HG03135 (cell line): ENCODE data around the gene MORN1.
A peak's percentile ranks its signal among the peaks of the same experiment; 100 is the strongest.

Source experiments
- ATAC-seq: cut with Tn5 transposase; IDR thresholded peaks from one replicate; pipeline ENCODE4 v1.9.1; 2021; ENCODE audit warnings: mild to moderate bottlenecking, moderate library complexity; ENCODE audit not compliant: unreplicated experiment

The MORN1 gene

DNA sequence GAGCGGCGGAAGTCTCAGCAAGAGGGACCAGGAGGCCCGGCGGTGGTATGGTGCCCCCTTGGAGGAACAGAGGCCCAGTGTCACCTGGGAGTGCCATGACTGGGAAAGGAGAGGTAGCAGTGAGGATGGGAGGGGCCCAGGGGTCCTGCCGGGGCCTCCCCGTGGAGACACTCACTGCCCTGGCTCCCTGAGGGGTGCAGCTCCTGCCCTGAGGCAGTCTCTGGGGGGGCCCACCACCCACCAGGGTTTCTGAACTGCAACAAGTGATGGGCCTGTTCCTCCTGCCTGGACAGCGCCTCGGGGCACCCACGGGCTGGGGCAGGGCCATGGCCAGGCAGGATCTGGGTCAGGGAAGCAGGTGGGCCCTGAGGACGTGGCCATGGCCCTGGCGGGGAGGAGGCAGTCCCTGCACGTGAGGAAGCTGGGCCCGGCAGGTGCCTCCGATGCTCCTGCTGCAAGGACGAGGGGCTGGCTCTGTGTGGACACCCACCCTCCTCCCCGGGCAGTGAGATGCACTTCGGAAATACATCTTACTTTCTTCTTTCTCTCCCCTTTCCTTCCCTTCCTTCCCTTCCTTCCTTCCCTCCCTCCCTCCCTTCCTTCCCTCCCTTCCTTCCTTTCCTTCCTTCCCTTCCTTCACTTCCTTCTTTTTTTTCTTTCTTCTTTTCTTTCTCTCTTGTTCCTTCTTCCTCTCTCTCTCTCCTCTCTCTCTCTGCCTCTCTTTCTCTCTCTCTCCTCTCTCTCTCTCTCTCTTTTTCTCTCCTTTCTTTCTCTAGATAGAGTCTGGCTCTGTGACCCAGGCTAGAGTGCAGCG lies 66.6 kb downstream of the MORN1 start:
- no peak for ATAC-seq

DNA sequence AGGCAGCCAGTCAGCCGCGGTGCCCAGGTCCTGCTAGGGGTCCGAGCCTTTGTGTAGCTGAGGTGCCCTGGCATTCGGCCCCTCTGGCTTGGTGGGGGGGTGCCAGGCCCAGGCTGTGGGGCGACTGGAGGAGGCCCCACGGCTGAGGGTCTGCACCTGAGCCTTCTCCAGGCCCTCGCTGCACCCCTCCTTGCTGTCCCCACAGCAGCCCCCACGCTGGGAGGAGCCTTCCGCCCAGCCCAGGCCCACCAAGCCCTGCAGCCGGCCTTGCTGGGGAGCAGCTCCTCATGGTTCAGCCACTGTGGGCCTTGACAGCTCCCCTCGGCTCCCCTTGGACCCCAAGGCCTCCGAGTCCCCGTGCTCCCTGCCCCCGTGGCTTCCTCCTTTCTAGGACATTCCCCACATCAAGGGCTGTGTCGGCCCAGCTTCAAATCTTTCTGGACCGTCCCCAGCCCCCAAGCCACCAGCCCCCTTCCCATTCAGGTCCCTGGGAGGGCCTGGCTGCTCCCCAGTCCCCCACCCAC lies 67.8 kb downstream of the MORN1 start:
- ATAC-seq = no peak

- ATAC-seq = no peak
Measured at GRCh38 chr1:2322581-2323211, 68.7 kb downstream of the MORN1 start.

DNA sequence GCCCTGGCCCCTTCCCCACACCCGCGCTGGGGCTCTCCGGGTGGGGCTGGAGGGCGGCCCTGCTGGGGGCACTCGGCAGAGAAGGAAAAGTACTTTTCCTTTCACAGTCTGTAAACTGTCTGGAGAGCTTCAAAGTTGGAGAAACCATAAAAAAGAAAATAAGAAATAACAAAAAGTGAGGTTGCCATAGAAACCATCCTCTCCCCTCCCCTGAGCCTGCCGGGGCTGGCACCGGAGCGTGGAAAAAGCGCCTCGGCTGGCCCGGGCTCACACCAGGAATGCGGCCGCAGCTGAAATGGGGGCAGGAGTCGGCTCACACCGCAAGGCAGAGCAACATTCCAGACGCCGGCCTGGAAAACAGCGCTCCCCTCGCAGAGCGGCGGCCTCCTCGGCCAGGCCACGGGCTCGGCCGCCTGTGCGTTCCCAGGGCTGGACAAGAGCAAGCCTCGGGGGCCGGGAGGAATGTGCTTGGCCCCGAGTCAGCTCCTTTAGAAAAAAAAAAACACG lies 69.2 kb downstream of the MORN1 start:
- ATAC-seq = no peak

GRCh38 chr1:2320760-2321667 lies 70.3 kb downstream of the MORN1 start:
- no peak for ATAC-seq

DNA sequence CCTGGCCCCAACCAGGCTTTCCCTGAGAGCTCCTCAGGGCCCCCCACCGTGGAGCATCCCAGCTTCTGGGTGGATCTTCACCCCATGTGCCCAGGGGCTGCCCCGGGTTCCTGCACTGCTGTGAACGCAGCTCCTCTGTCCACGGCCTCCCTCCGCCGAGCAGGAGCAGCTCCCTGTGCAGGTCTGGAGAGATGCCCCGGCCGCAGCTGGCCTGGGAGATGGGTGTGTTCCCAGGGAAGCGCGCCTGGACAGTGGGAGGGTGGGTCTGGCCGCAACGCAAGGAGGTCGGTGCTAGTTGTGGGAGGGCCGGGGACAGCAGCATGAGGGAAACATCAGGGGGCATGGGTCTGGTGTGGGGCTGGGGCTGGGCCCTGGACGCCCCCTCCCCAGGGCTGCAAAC lies 71.3 kb downstream of the MORN1 start:
- ATAC-seq = no peak

- no peak for ATAC-seq
Measured at GRCh38 chr1:2319291-2319690, 72.1 kb downstream of the MORN1 start.

GRCh38 chr1:2318314-2319278 lies 72.8 kb downstream of the MORN1 start:
- ATAC-seq = no peak

DNA sequence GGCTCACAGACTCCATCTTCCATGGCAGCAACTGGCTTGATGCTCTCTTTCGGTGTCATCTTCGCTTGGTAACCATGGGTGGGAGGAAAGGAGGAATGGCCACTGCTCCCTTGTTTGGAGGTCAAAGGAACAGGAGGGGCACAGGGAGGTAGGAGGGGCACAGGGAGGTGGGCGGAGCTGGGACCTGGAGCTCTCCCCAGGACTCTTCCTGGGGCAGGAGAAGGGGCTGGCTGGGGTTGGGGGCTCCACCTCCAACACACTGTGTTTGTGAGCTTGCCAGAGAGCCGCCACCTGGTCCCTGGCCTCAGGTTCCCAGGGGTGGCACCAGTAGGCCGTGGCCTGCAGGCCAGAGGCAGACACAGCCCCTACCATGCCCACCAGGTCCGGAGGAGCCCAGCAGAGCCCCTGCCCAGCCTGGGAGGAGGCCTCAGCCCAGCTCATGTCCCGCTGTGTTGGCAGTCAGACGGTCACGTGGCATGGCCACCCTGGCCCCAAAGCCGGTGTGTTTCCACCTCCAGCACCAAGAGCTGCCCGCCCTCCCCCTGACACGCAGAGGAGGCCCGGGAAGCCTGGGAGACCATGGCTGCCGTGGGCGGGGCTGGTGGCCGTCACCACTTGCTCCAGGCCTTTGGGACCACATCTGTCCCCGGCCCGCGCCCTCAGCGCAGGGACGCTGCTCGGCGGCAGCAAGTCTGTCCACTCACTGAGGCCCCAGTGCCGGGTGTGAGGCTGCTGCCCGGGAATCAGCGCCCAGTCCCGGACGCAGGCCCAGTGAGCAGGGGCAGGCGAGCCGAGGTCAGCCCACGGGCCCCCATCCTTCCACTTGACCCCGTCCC lies 73.9 kb downstream of the MORN1 start:
- no peak for ATAC-seq

GRCh38 chr1:2316451-2316961 lies 74.8 kb downstream of the MORN1 start:
- ATAC-seq = no peak

DNA sequence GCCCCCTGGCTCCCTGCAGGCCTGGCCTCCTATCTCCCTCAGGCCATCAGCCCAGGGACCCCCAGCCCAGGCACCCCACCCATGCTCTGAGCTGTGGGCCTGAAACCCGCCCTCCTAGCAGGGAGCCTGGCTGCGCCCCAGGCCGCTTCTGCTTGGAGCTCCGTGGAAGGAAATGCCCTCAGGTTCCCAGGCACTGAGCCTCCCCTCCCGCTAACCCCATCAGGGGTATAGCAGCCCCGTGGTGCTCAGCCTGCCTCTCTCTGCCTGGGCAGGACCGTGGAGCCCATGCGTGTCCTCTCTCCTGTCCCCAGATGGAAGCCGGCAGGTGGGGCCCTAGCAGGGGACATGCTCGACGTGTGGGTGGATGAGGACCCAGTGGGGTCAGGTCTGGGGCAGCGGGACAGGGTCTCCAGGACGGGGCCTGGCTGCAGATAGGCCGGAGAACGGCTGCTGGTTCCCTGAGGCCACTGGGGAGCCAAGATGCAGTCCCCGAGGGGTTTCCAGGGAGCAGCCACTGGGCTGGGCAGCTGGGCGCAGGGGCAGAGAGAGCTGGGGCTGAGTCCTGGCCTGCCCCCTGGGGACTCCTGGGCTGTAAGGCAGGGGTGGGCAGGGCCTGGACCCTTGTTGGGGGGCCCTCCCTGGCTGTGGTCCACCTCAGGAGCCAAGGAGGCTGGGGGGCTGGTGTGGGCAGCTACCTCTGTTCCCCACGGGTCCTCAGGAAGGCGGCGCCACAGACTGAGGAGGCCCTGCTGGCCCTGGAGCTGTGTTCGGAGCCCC lies 75.5 kb downstream of the MORN1 start:
- no peak for ATAC-seq

GRCh38 chr1:2314803-2315673 lies 76.3 kb downstream of the MORN1 start:
- ATAC-seq = peak; percentile 41

DNA sequence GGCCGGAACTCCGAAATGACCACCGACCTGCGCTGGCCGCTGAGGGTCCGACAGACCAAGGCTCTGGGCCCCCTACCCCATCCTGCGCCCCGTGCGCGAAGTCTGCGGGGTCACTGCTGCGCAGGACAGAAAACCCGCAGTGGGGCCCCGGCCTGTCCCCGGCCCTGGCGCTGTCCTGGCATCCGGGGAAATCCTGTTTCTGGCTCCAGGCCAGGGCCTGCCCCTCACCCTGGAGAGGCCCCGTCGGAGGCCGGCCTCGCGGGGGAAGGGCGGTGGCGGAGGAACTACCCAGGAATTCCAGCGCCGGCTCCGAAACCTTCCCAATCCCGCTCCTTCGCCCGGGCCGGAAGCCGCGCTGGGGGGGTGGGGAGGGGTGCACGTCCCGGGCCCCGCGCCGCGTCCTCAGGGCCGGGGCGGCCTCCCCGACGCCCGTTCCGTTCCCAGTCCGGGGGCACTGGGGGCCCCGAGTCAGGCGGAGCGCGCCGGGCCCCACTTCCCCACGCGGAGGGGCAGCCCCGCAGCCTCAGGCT lies 77.0 kb downstream of the MORN1 start:
- ATAC-seq = peak; percentile 25

- no peak for ATAC-seq
Measured at GRCh38 chr1:2313651-2314261, 77.6 kb downstream of the MORN1 start.

DNA sequence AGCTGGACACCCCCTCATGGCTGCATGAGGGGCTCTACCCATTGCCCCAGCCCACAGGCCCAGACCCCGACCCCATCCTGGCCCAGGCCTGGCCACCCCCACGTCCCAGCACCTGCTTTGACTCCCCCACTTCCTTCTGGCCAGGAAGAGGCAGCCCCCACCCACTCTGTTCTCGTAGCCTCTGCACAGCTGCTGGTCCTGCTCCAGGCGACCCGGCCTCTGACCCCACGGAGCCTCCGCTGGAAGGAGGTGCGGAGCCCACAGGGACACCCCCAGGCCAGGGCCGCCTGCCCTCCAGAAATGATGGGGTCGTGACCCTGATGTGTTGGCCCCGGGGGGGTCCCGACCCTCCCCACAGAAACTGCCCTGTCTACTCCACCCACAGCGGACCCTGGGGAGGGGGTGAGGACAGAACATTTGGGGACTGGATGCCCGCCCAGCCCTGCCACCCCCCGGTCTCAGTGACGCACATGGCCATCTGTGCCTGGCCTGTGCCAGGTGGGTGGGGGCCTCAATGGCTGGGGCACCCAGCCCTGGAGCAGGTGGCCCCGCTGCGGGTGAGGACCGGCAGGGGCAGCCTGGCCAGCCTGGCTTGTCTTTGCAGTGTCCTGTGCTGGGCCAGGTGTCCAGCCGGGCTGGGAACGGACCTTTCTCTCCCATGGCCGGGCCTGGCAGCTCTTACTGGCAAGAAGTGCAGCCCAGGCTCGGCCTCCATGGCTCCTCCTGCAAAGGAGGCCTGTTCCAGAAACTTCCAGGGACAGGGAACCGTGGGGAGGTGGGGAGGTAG lies 78.6 kb downstream of the MORN1 start:
- no peak for ATAC-seq

GRCh38 chr1:2312160-2312514 lies 79.2 kb downstream of the MORN1 start:
- no peak for ATAC-seq
